Measurements from ENCODE around the gene TATDN2. TPM values are rescaled to one million over a fixed set of nuclear protein-coding genes. Genes with fewer than 3 reads are reported as not detected.

Gene TATDN2
- total and polyA plus RNA-seq, 10 donors: 15.4 to 56.1 (median 36.0) TPM

GRCh38 chr3:10229576-10229975 is 18.7 kb upstream of the TATDN2 start:
- no peak for TF ChIP-seq POLR2AphosphoS5 (IDR thresholded peaks at IDR 0.05)
- TF ChIP-seq CTCF (IDR thresholded peaks at IDR 0.05 in 8 of 11, conservative IDR thresholded peaks at IDR 0.05 in 3 of 11): no peak
- no peak for TF ChIP-seq POLR2A (IDR thresholded peaks at IDR 0.05)
- intact Hi-C loops (cut with DNase I; ENCODE audit: low total_unique reads): loop anchor here (10.0 kb wide), 2 partner anchors 65 to 205 kb away; partner anchors contain the start of genes FANCD2 and IRAK2
- no peak for DNase-seq
- no peaks in the 10 kb centered on the region for H3K9me3 ChIP-seq
- H3K4me1 ChIP-seq: peaks cover 15 to 71% (median 39%) of the 10 kb centered on the region in 6 donors
- H3K27ac ChIP-seq: peak overlapping the region in 3 of 8 donors; percentile 69 to 80 (median 78)
- WGBS, 5 donors: 94 to 97% (median 95%) methylated on average over 7 of the region's 7 CpGs
- H3K27me3 ChIP-seq (replicated peaks in 1 of 7): no peaks in the 10 kb centered on the region
- peaks cover 0 to 60% (median 7%) of the 10 kb centered on the region in 6 donors for H3K36me3 ChIP-seq
- no peak overlapping the region for H3K4me3 ChIP-seq

DNA sequence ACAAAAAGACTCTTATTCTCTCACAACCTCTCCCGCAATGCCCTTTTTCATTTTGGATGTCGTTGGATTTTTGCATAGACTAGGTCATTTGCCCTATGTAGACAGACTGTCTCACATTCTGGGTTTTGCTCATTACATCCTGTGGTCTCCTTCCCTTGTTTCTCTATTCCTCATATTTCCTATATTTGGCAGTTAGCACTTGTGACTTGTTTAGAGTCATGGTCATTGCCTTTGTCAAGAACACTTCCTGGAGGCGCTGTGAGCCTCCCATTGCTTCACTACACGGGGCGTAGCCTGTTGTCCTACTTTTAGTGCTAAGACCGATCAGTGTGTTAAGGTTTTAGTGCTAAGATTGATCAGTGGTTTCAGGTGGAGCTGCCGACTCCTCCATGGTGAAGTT is 16.1 kb upstream of the TATDN2 start:
- H3K4me3 ChIP-seq: peak overlapping the region in 1 of 8 donors; percentile 27
- intact Hi-C loops (cut with DNase I; ENCODE audit: low total_unique reads): no loop called here
- H3K4me1 ChIP-seq: peaks cover 6 to 45% (median 17%) of the 10 kb centered on the region in 6 donors
- no peaks in the 10 kb centered on the region for H3K9me3 ChIP-seq
- H3K27me3 ChIP-seq (replicated peaks in 1 of 7): no peaks in the 10 kb centered on the region
- peak overlapping the region in 7 of 8 donors; percentile 22 to 73 (median 58) for H3K27ac ChIP-seq
- DNase-seq: no peak
- WGBS, 5 donors: 30 to 63% (median 40%) methylated on average over 7 of the region's 7 CpGs
- H3K36me3 ChIP-seq: peaks cover 0 to 73% (median 23%) of the 10 kb centered on the region in 6 donors
- TF ChIP-seq CTCF (IDR thresholded peaks at IDR 0.05 in 8 of 11, conservative IDR thresholded peaks at IDR 0.05 in 3 of 11): no peak
- TF ChIP-seq POLR2AphosphoS5 (IDR thresholded peaks at IDR 0.05): peak in 1 of 3 donors; percentile 70

GRCh38 chr3:10233988-10234387 is 14.3 kb upstream of the TATDN2 start:
- WGBS, 5 donors: 93 to 96% (median 95%) methylated on average over 13 of the region's 13 CpGs
- Histone ChIP-seq H3K4me1 (peaks cover 0 to 36% (median 4%) of the 10 kb centered on the region in 6 donors), H3K4me3 (no peak overlapping the region), H3K36me3 (peaks cover 0 to 71% (median 29%) of the 10 kb centered on the region in 6 donors), H3K27me3 (replicated peaks in 1 of 7) (no peaks in the 10 kb centered on the region), H3K27ac (no peak overlapping the region), H3K9me3 (no peaks in the 10 kb centered on the region)
- intact Hi-C loops (cut with DNase I; ENCODE audit: low total_unique reads): no loop called here
- no peak for DNase-seq
- TF ChIP-seq CTCF (IDR thresholded peaks at IDR 0.05 in 8 of 11, conservative IDR thresholded peaks at IDR 0.05 in 3 of 11) (no peak), POLR2AphosphoS5 (IDR thresholded peaks at IDR 0.05) (no peak), POLR2A (IDR thresholded peaks at IDR 0.05) (no peak)

GRCh38 chr3:10234526-10235230 is 13.6 kb upstream of the TATDN2 start:
- WGBS, 5 donors: 95 to 96% (median 96%) methylated on average over 31 to 36 of the region's 36 CpGs
- intact Hi-C loops (cut with DNase I; ENCODE audit: low total_unique reads): no loop called here
- H3K27me3 ChIP-seq (replicated peaks in 1 of 7): no peaks in the 10 kb centered on the region

More at GRCh38 chr3:10234526-10235230, 13.6 kb upstream of the TATDN2 start:
- Histone ChIP-seq H3K4me3 (no peak overlapping the region), H3K27ac (no peak overlapping the region), H3K9me3 (no peaks in the 10 kb centered on the region), H3K36me3 (peaks cover 0 to 71% (median 33%) of the 10 kb centered on the region in 6 donors), H3K4me1 (peaks cover 0 to 29% (median 0%) of the 10 kb centered on the region in 6 donors)
- TF ChIP-seq POLR2AphosphoS5 (IDR thresholded peaks at IDR 0.05) (no peak), POLR2A (IDR thresholded peaks at IDR 0.05) (no peak), CTCF (IDR thresholded peaks at IDR 0.05 in 8 of 11, conservative IDR thresholded peaks at IDR 0.05 in 3 of 11) (no peak)
- DNase-seq: no peak

Data from spleen (tissue), 11 donors.